ENCODE measurements around the gene PIK3R4.

Gene PIK3R4

GRCh38 chr3:130687327-130687726 lies 59.3 kb downstream of the PIK3R4 start:
- DNase-seq = no peak

GRCh38 chr3:130686833-130687232 lies 59.8 kb downstream of the PIK3R4 start:
- no peak for DNase-seq

GRCh38 chr3:130682131-130682530 lies 64.5 kb downstream of the PIK3R4 start:
- no peak for DNase-seq

- no peak for DNase-seq
Observed at GRCh38 chr3:130679218-130679617, 67.4 kb downstream of the PIK3R4 start.

GRCh38 chr3:130677343-130677742 lies 69.3 kb downstream of the PIK3R4 start:
- DNase-seq = no peak

GRCh38 chr3:130671545-130672312 lies 74.9 kb downstream of the PIK3R4 start:
- DNase-seq = peak; percentile 65

- no peak for DNase-seq
Observed at GRCh38 chr3:130669740-130670139, 76.9 kb downstream of the PIK3R4 start.

GRCh38 chr3:130663092-130663491 lies 83.5 kb downstream of the PIK3R4 start:
- DNase-seq = no peak

GRCh38 chr3:130662501-130662996 lies 84.1 kb downstream of the PIK3R4 start:
- DNase-seq = no peak

- no peak for DNase-seq
Observed at GRCh38 chr3:130661140-130661891, 85.3 kb downstream of the PIK3R4 start.

- DNase-seq = no peak
Observed at GRCh38 chr3:130659911-130660310, 86.7 kb downstream of the PIK3R4 start.

GRCh38 chr3:130658678-130659077 lies 88.0 kb downstream of the PIK3R4 start:
- DNase-seq = no peak

GRCh38 chr3:130656627-130657026 lies 90.0 kb downstream of the PIK3R4 start:
- no peak for DNase-seq

- DNase-seq = no peak
Observed at GRCh38 chr3:130654921-130655320, 91.7 kb downstream of the PIK3R4 start.

GRCh38 chr3:130654091-130654490 lies 92.5 kb downstream of the PIK3R4 start:
- no peak for DNase-seq

- no peak for DNase-seq
Observed at GRCh38 chr3:130649061-130649654, 97.5 kb downstream of the PIK3R4 start.

- no peak for DNase-seq
Observed at GRCh38 chr3:130648293-130648692, 98.3 kb downstream of the PIK3R4 start.

- no peak for DNase-seq
Observed at GRCh38 chr3:130645261-130645660, 101.4 kb downstream of the PIK3R4 start.

GRCh38 chr3:130644628-130645253 lies 101.9 kb downstream of the PIK3R4 start:
- DNase-seq = no peak

GRCh38 chr3:130640027-130640426 lies 106.6 kb downstream of the PIK3R4 start:
- no peak for DNase-seq

- no peak for DNase-seq
Observed at GRCh38 chr3:130636480-130637234, 110.0 kb downstream of the PIK3R4 start.

- DNase-seq = no peak
Observed at GRCh38 chr3:130635978-130636377, 110.7 kb downstream of the PIK3R4 start.

- DNase-seq = no peak
Observed at GRCh38 chr3:130635285-130635684, 111.3 kb downstream of the PIK3R4 start.
